Astrocyte (in vitro differentiated cells and primary cell): ENCODE data around the gene MOCS2. TPM values are rescaled to one million over a fixed set of nuclear protein-coding genes. Genes with fewer than 3 reads are reported as not detected.

ENCODE experiments used
- DNase-seq: peaks from one replicate; pipeline ENCODE4 v3.0.0-alpha.2; 2010; ENCODE audit warnings: low read depth
- FAIRE-seq: peaks from 2 replicates; lab custom pipeline; 2011; peaks lifted over from hg19 to GRCh38; lab: Jason Lieb, UNC
- H2AFZ ChIP-seq: 2 replicates; pipeline ENCODE4 v1.6.0; 2012; ENCODE audit warnings: low read depth, low read length, inconsistent platforms
- H3K27ac ChIP-seq: 2 replicates; pipeline ENCODE4 v1.5.1; 2011; ENCODE audit warnings: low read depth, low read length, inconsistent platforms
- H3K27me3 ChIP-seq: 2 replicates; pipeline ENCODE4 v1.6.0; 2011; ENCODE audit warnings: low read length, inconsistent platforms; ENCODE audit not compliant: insufficient read depth
- H3K36me3 ChIP-seq: 2 replicates; pipeline ENCODE4 v1.5.1; 2011; ENCODE audit warnings: low read length, inconsistent platforms; ENCODE audit not compliant: insufficient read depth
- H3K4me1 ChIP-seq: 2 replicates; pipeline ENCODE4 v1.5.1; 2011; ENCODE audit warnings: low read length, inconsistent platforms; ENCODE audit not compliant: insufficient read depth
- H3K4me2 ChIP-seq: 2 replicates; pipeline ENCODE4 v1.6.0; 2012; ENCODE audit warnings: low read length, inconsistent platforms
- H3K4me3 ChIP-seq: 2 replicates; pipeline ENCODE4 v1.5.1; 2011; ENCODE audit warnings: low read depth, mild to moderate bottlenecking, low read length, inconsistent platforms; ENCODE audit not compliant: insufficient read depth
- H3K79me2 ChIP-seq: 2 replicates; pipeline ENCODE4 v1.6.0; 2012; ENCODE audit warnings: mild to moderate bottlenecking, low read length, inconsistent platforms; ENCODE audit not compliant: insufficient read depth
- H3K9ac ChIP-seq: 2 replicates; pipeline ENCODE4 v1.6.0; 2012; ENCODE audit warnings: mild to moderate bottlenecking, low read length, inconsistent platforms
- H3K9me3 ChIP-seq: 2 replicates; pipeline ENCODE4 v1.5.1; 2012; ENCODE audit warnings: low read depth, mild to moderate bottlenecking, low read length, inconsistent platforms; ENCODE audit not compliant: insufficient read depth
- H4K20me1 ChIP-seq: 2 replicates; pipeline ENCODE4 v1.6.0; 2012; ENCODE audit warnings: low read length, inconsistent platforms; ENCODE audit not compliant: insufficient read depth
- H3K27ac Mint-ChIP-seq: one replicate; pipeline ENCODE4 v1.8.0; 2021; ENCODE audit warnings: mild to moderate bottlenecking, mixed read lengths; ENCODE audit not compliant: unreplicated experiment
- H3K27me3 Mint-ChIP-seq: one replicate; pipeline ENCODE4 v1.8.0; 2021; ENCODE audit warnings: low read depth, mixed read lengths; ENCODE audit not compliant: unreplicated experiment
- H3K36me3 Mint-ChIP-seq: one replicate; pipeline ENCODE4 v1.8.0; 2021; ENCODE audit warnings: low read depth, mixed read lengths; ENCODE audit not compliant: unreplicated experiment
- H3K4me1 Mint-ChIP-seq: one replicate; pipeline ENCODE4 v1.8.0; 2021; ENCODE audit warnings: low read depth, mixed read lengths; ENCODE audit not compliant: unreplicated experiment
- H3K4me3 Mint-ChIP-seq: one replicate; pipeline ENCODE4 v1.8.0; 2021; ENCODE audit warnings: mild to moderate bottlenecking, moderate library complexity, mixed read lengths; ENCODE audit not compliant: unreplicated experiment
- H3K9me3 Mint-ChIP-seq: one replicate; pipeline ENCODE4 v1.8.0; 2021; ENCODE audit warnings: mild to moderate bottlenecking, mixed read lengths; ENCODE audit not compliant: unreplicated experiment
- EZH2 ChIP-seq: IDR thresholded peaks from 2 replicates; pipeline ENCODE4 v1.6.1; 2012; ENCODE audit warnings: mild to moderate bottlenecking, low read length, inconsistent platforms; ENCODE audit not compliant: insufficient read depth
- total RNA-seq: library from RNA; stranded (reverse); gene quantifications from 2 replicates; pipeline ENCODE4 v1.2.1, GENCODE V29; 2021
- TF ChIP-seq, protein P1 (sequence below): IDR thresholded peaks from 2 replicates; pipeline ENCODE4 v1.5.1; 2011; ENCODE audit warnings: low read depth, mild to moderate bottlenecking, inconsistent platforms, low read length, moderate library complexity; ENCODE audit not compliant: insufficient read depth

The MOCS2 gene
- total RNA-seq, 1 donor from 2014 or later, result 42.7 TPM

DNA sequence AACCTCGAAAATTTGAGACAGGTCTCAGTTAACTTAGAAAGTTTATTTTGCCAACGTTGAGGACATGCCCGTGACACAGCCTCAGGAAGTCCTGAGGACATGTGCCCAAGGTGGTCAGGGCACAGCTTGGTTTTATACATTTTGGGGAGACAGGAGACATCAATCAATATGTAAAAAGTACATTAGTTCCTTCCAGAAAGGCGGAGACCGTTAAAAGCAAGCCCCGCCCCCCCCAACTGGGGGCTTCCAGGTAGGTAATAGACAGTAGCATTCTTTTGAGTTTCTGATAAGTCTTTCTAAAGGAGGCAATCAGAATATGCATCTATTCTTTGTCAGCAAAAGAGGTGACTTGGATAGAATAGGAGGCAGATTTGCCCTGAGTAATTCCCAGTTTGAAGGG lies 599 bp upstream of the MOCS2 start:
- peak overlapping the region; percentile 91 for H3K4me2 ChIP-seq
- H3K9ac ChIP-seq, result peak overlapping the region; percentile 89
- H3K27ac Mint-ChIP-seq, result peak overlapping the region; percentile 72
- H3K27ac ChIP-seq, result peak overlapping the region; percentile 50
- no peak for FAIRE-seq
- peak overlapping the region; percentile 92 for H3K4me3 Mint-ChIP-seq
- H2AFZ ChIP-seq, result peak overlapping the region; percentile 98
- H3K4me1 ChIP-seq, result no peaks in the 10 kb centered on the region
- H4K20me1 ChIP-seq, result no peaks in the 10 kb centered on the region
- H3K9me3 Mint-ChIP-seq, result no peaks in the 10 kb centered on the region
- no peaks in the 10 kb centered on the region for H3K27me3 Mint-ChIP-seq
- no peak for DNase-seq
- no peak for TF ChIP-seq EZH2
- TF ChIP-seq, protein P1, sequence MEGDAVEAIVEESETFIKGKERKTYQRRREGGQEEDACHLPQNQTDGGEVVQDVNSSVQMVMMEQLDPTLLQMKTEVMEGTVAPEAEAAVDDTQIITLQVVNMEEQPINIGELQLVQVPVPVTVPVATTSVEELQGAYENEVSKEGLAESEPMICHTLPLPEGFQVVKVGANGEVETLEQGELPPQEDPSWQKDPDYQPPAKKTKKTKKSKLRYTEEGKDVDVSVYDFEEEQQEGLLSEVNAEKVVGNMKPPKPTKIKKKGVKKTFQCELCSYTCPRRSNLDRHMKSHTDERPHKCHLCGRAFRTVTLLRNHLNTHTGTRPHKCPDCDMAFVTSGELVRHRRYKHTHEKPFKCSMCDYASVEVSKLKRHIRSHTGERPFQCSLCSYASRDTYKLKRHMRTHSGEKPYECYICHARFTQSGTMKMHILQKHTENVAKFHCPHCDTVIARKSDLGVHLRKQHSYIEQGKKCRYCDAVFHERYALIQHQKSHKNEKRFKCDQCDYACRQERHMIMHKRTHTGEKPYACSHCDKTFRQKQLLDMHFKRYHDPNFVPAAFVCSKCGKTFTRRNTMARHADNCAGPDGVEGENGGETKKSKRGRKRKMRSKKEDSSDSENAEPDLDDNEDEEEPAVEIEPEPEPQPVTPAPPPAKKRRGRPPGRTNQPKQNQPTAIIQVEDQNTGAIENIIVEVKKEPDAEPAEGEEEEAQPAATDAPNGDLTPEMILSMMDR, result no peak
- no peaks in the 10 kb centered on the region for H3K9me3 ChIP-seq
- H3K4me1 Mint-ChIP-seq, result peaks cover 6% of the 10 kb centered on the region
- H3K79me2 ChIP-seq, result peaks cover 21% of the 10 kb centered on the region
- no peaks in the 10 kb centered on the region for H3K27me3 ChIP-seq
- peak overlapping the region; percentile 88 for H3K4me3 ChIP-seq
- H3K36me3 Mint-ChIP-seq, result peaks cover 8% of the 10 kb centered on the region
- peaks cover 4% of the 10 kb centered on the region for H3K36me3 ChIP-seq

DNA sequence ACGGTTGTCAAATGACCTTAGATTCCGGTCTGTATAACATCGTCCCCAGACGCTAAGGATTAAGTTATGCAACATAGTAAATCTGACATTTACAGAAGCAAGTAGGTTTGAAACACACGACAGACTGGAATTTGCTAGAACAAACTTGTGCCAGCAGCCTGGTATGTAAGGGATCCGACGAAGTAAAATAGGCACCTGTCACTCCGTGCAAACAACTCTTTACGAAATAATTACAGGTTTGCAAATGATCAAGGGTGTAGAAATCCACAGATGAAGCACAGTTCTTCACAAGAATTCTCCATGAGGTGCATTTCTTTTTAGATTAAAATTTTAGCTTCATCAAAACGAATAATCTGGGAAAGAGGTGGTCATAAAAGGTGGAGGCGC lies 508 bp downstream of the MOCS2 start:
- Histone ChIP-seq H3K4me1 (no peaks in the 10 kb centered on the region), H3K79me2 (peaks cover 21% of the 10 kb centered on the region), H3K27me3 (no peaks in the 10 kb centered on the region), H2AFZ (peak overlapping the region; percentile 98), H3K36me3 (peaks cover 4% of the 10 kb centered on the region), H3K9ac (peak overlapping the region; percentile 89), H4K20me1 (no peaks in the 10 kb centered on the region), H3K27ac (peak overlapping the region; percentile 42), H3K4me3 (peak overlapping the region; percentile 88), H3K9me3 (no peaks in the 10 kb centered on the region), H3K4me2 (peak overlapping the region; percentile 91)
- FAIRE-seq, result peak; percentile 43
- Mint-ChIP-seq H3K4me3 (peak overlapping the region; percentile 92), H3K4me1 (peaks cover 6% of the 10 kb centered on the region), H3K27me3 (no peaks in the 10 kb centered on the region), H3K27ac (peak overlapping the region; percentile 55), H3K36me3 (peaks cover 11% of the 10 kb centered on the region), H3K9me3 (no peaks in the 10 kb centered on the region)
- no peak for TF ChIP-seq EZH2
- TF ChIP-seq, protein P1, result no peak
- no peak for DNase-seq

DNA sequence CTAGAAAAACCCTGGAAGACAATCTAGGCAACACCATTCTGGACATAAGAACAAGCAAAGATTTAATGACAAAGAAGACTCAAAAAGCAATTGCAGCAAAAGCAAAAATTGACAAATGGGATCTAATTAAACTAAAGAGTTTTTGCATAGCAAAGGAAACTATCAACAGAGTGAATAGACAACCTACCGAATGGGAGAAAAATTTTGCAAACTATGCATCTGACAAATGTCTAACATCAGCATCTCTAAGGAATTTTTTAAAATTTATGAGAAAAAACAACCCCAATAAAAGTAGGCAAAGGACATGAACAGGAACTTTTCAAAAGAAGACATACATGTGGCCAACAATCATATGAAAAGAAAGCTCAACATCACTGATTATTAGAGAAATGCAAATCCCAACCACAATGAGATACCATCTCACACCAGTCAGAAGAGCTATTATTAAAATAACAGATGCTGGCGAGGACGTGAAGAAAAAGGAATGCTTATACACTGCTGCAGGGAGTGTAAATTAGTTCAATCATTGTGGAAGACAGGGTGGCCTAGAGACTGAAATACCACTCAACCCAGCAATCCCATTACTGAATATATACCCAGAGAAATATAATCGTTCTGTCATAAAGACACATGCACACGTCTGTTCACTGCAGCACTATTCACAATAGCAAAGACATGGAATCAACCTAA lies 3.8 kb downstream of the MOCS2 start:
- Histone ChIP-seq H3K9ac (no peak overlapping the region), H3K4me3 (no peak overlapping the region), H3K27ac (no peak overlapping the region), H3K4me2 (no peak overlapping the region), H3K79me2 (peaks cover 21% of the 10 kb centered on the region), H4K20me1 (no peaks in the 10 kb centered on the region), H3K9me3 (no peaks in the 10 kb centered on the region), H3K36me3 (peaks cover 6% of the 10 kb centered on the region), H3K27me3 (no peaks in the 10 kb centered on the region), H3K4me1 (no peaks in the 10 kb centered on the region), H2AFZ (no peak overlapping the region)
- TF ChIP-seq, protein P1, result no peak
- no peak for TF ChIP-seq EZH2
- DNase-seq (no peak), FAIRE-seq (no peak)
- Mint-ChIP-seq H3K36me3 (peaks cover 17% of the 10 kb centered on the region), H3K9me3 (no peaks in the 10 kb centered on the region), H3K27me3 (no peaks in the 10 kb centered on the region), H3K4me3 (peak overlapping the region; percentile 22), H3K4me1 (peaks cover 5% of the 10 kb centered on the region), H3K27ac (no peak overlapping the region)
